Endodermal cell (in vitro differentiated cells): ENCODE data around the gene TMEM120A. TPM values are rescaled to one million over a fixed set of nuclear protein-coding genes. Genes with fewer than 3 reads are reported as not detected.

Experiments used
- DNase-seq: peaks from one replicate; pipeline ENCODE4 v3.0.0-alpha.2; 2017
- H3K27ac ChIP-seq: 2 replicates; pipeline ENCODE4 v1.5.1; 2013; ENCODE audit warnings: mild to moderate bottlenecking, low read depth, low read length, moderate library complexity
- H3K27me3 ChIP-seq: 2 replicates; pipeline ENCODE4 v1.6.1; 2013; ENCODE audit warnings: mild to moderate bottlenecking, low read length, moderate library complexity; ENCODE audit not compliant: insufficient read depth, control insufficient read depth, poor library complexity, severe bottlenecking
- H3K36me3 ChIP-seq: 2 replicates; pipeline ENCODE4 v1.7.0; 2013; ENCODE audit warnings: mild to moderate bottlenecking, low read length, moderate library complexity; ENCODE audit not compliant: control insufficient read depth, insufficient read depth
- H3K4me1 ChIP-seq: one replicate; pipeline ENCODE4 v1.7.0; 2013; ENCODE audit warnings: low read length; ENCODE audit not compliant: control insufficient read depth, insufficient read depth
- H3K4me3 ChIP-seq: 2 replicates; pipeline ENCODE4 v1.5.1; 2013; ENCODE audit warnings: mild to moderate bottlenecking, low read length, moderate library complexity
- H3K9ac ChIP-seq: 2 replicates; pipeline ENCODE4 v1.6.1; 2013; ENCODE audit warnings: mild to moderate bottlenecking, low read length, moderate library complexity; ENCODE audit not compliant: poor library complexity, severe bottlenecking; ENCODE audit errors: extremely low read depth
- H3K9me3 ChIP-seq: 2 replicates; pipeline ENCODE4 v1.6.1; 2013; ENCODE audit warnings: mild to moderate bottlenecking, low read length, moderate library complexity; ENCODE audit not compliant: control insufficient read depth
- H3K27ac Mint-ChIP-seq: 2 replicates; pipeline ENCODE4 v1.8.0; 2020; ENCODE audit warnings: mixed read lengths
- H3K27me3 Mint-ChIP-seq: 2 replicates; pipeline ENCODE4 v1.8.0; 2021; ENCODE audit warnings: mild to moderate bottlenecking, mixed read lengths; ENCODE audit not compliant: insufficient read depth
- H3K36me3 Mint-ChIP-seq: 2 replicates; pipeline ENCODE4 v1.8.0; 2020; ENCODE audit warnings: low read depth, mixed read lengths
- H3K4me1 Mint-ChIP-seq: 2 replicates; pipeline ENCODE4 v1.8.0; 2020; ENCODE audit warnings: mixed read lengths
- H3K4me3 Mint-ChIP-seq: 2 replicates; pipeline ENCODE4 v1.8.0; 2020; ENCODE audit warnings: mild to moderate bottlenecking, moderate library complexity, mixed read lengths
- H3K9me3 Mint-ChIP-seq: 2 replicates; pipeline ENCODE4 v1.8.0; 2020; ENCODE audit warnings: mild to moderate bottlenecking, mixed read lengths
- CTCF ChIP-seq: fragments of 200-600 bp; sonication (generic); conservative IDR thresholded peaks from 2 replicates; pipeline ENCODE4 v1.5.0; 2021; ENCODE audit warnings: antibody characterized with exemption, mild to moderate bottlenecking
- WGBS, 2 experiments: methylation state at CpG; one replicate each; pipeline versions ENCODE4 v1.1.5 to v1.1.7; 2013; ENCODE audit warnings: missing lambda C conversion rate in 2 of 2, mixed read lengths in 1 of 2; ENCODE audit not compliant: insufficient coverage in 1 of 2, insufficient read length in 1 of 2; 5-methylcytosine and 5-hydroxymethylcytosine counted together
- total RNA-seq, 2 donors: library from RNA; stranded (reverse); fragmentation: NEBNext Ultra II Directional in 1 of 2; extraction: Animal tissue kit (Norgen Biotek cat#: 25700) in 1 of 2; gene quantifications; 2 replicates in 1 of 2; 3 replicates in 1 of 2; pipeline ENCODE4 v1.2.1, GENCODE V29; 2021

Gene TMEM120A
- total RNA-seq, 2 donors from 2014 or later: 18.8 to 19.1 TPM

- Histone ChIP-seq H3K9ac (no peak overlapping the region), H3K27me3 (no peaks in the 10 kb centered on the region), H3K36me3 (peaks cover 11% of the 10 kb centered on the region), H3K9me3 (no peaks in the 10 kb centered on the region), H3K4me1 (no peaks in the 10 kb centered on the region), H3K4me3 (no peak overlapping the region), H3K27ac (no peak overlapping the region)
- no peak overlapping the region for H3K27ac Mint-ChIP-seq
- no peak overlapping the region for H3K4me3 Mint-ChIP-seq
- no peaks in the 10 kb centered on the region for H3K9me3 Mint-ChIP-seq
- H3K36me3 Mint-ChIP-seq: peaks cover 28% of the 10 kb centered on the region
- H3K4me1 Mint-ChIP-seq: no peaks in the 10 kb centered on the region
- WGBS, 2 experiments: 91 to 95% methylated on average over 14 to 22 of the region's 22 CpGs
- TF ChIP-seq CTCF: no peak
- H3K27me3 Mint-ChIP-seq: no peaks in the 10 kb centered on the region
- no peak for DNase-seq
Measured at GRCh38 chr7:75982306-75983064, 11.9 kb downstream of the TMEM120A start.

- Mint-ChIP-seq H3K4me1 (no peaks in the 10 kb centered on the region), H3K9me3 (no peaks in the 10 kb centered on the region), H3K36me3 (peaks cover 20% of the 10 kb centered on the region), H3K27ac (no peak overlapping the region), H3K4me3 (no peak overlapping the region), H3K27me3 (no peaks in the 10 kb centered on the region)
- no peak for TF ChIP-seq CTCF
- Histone ChIP-seq H3K27me3 (no peaks in the 10 kb centered on the region), H3K4me3 (no peak overlapping the region), H3K9me3 (no peaks in the 10 kb centered on the region), H3K27ac (no peak overlapping the region), H3K4me1 (no peaks in the 10 kb centered on the region), H3K36me3 (peaks cover 9% of the 10 kb centered on the region), H3K9ac (no peak overlapping the region)
- WGBS, 2 experiments: 90% methylated on average over 26 to 38 of the region's 38 CpGs
- no peak for DNase-seq
Measured at GRCh38 chr7:75981453-75982305, 12.7 kb downstream of the TMEM120A start.

GRCh38 chr7:75981203-75981452, 13.3 kb downstream of the TMEM120A start:
- H3K4me1 ChIP-seq: no peaks in the 10 kb centered on the region
- no peaks in the 10 kb centered on the region for H3K4me1 Mint-ChIP-seq
- H3K4me3 Mint-ChIP-seq: no peak overlapping the region
- H3K9ac ChIP-seq: no peak overlapping the region
- no peaks in the 10 kb centered on the region for H3K9me3 Mint-ChIP-seq
- H3K27me3 Mint-ChIP-seq: no peaks in the 10 kb centered on the region
- no peak overlapping the region for H3K27ac Mint-ChIP-seq
- H3K27me3 ChIP-seq: no peaks in the 10 kb centered on the region
- no peak overlapping the region for H3K4me3 ChIP-seq
- peaks cover 19% of the 10 kb centered on the region for H3K36me3 Mint-ChIP-seq
- TF ChIP-seq CTCF: no peak
- WGBS, 2 experiments: 82 to 93% methylated on average over 6 to 12 of the region's 12 CpGs
- no peaks in the 10 kb centered on the region for H3K9me3 ChIP-seq
- no peak overlapping the region for H3K27ac ChIP-seq
- DNase-seq: no peak
- peaks cover 9% of the 10 kb centered on the region for H3K36me3 ChIP-seq
